Transverse colon (tissue), 4 donors: Measurements from ENCODE around the gene DHCR24.

Experiments used
- CTCF ChIP-seq, 5 experiments: fragments of 200-600 bp in 3 of 5; fragments of 450-650 bp in 2 of 5; sonication (generic) in 3 of 5; IDR thresholded peaks; 1 replicate in 2 of 5; 2 replicates in 3 of 5; pipeline ENCODE4 v1.5.1; 2016 to 2017; ENCODE audit warnings: antibody characterized with exemption in 5 of 5, inconsistent platforms in 3 of 5, mild to moderate bottlenecking in 2 of 5, moderate library complexity in 1 of 5
- POLR2AphosphoS5 ChIP-seq, 3 donors: sonication (generic); formaldehyde crosslinking; IDR thresholded peaks; one replicate each; pipeline ENCODE4 v1.6.1; 2016; ENCODE audit warnings: antibody characterized with exemption in 3 of 3

- TF ChIP-seq CTCF (IDR thresholded peaks at IDR 0.05) (no peak), POLR2AphosphoS5 (IDR thresholded peaks at IDR 0.05) (no peak)
Observed at GRCh38 chr1:54835131-54835898, 51.7 kb downstream of the DHCR24 start.
